CD4-positive, alpha-beta T cell (primary cell): ENCODE data around the gene OCA2. TPM values are rescaled to one million over a fixed set of nuclear protein-coding genes. Genes with fewer than 3 reads are reported as not detected.

ENCODE experiments used
- ATAC-seq: fragments of 200-7000 bp; cut with Tn5 transposase; one replicate; pipeline ENCODE4 v1.10.0; 2022; ENCODE audit warnings: mild to moderate bottlenecking; ENCODE audit not compliant: poor library complexity
- CTCF ChIA-PET: fragments of 350-600 bp; sonication (Branson Sonifier 250); formaldehyde crosslinking; loops from one replicate; lab custom pipeline; 2021; ENCODE audit warnings: antibody characterized with exemption, inconsistent platforms; lab: Charles Lee
- POLR2A ChIA-PET: fragments of 350-600 bp; sonication (Branson Sonifier 250); formaldehyde crosslinking; loops from one replicate; lab custom pipeline; 2021; ENCODE audit warnings: antibody characterized with exemption, inconsistent platforms; lab: Charles Lee
- DNase-seq, 14 experiments: peaks; one replicate each; pipeline ENCODE4 v3.0.0-alpha.2; 2013 to 2020; ENCODE audit warnings: mixed read lengths in 2 of 14
- H3K27ac ChIP-seq, 2 donors: one replicate each; pipeline versions ENCODE4 v1.5.1 to v1.7.0; 2013; ENCODE audit warnings: low read length in 2 of 2, low read depth in 1 of 2, mild to moderate bottlenecking in 1 of 2
- H3K27me3 ChIP-seq, 2 experiments: 1 replicate in 1 of 2; 2 replicates in 1 of 2; pipeline versions ENCODE4 v1.6.1 to v1.7.0; 2013; ENCODE audit warnings: low read length in 2 of 2, control low read depth in 1 of 2, mild to moderate bottlenecking in 1 of 2, moderate library complexity in 1 of 2; ENCODE audit not compliant: insufficient read depth in 2 of 2, control insufficient read depth in 1 of 2
- H3K36me3 ChIP-seq: one replicate; pipeline ENCODE4 v1.6.1; 2013; ENCODE audit warnings: low read length, control low read depth; ENCODE audit not compliant: insufficient read depth
- H3K4me1 ChIP-seq: one replicate; pipeline ENCODE4 v1.6.1; 2013; ENCODE audit warnings: low read length, control low read depth; ENCODE audit not compliant: insufficient read depth
- H3K4me3 ChIP-seq: one replicate; pipeline ENCODE4 v1.5.1; 2013; ENCODE audit warnings: mild to moderate bottlenecking, low read length, moderate library complexity
- H3K9me3 ChIP-seq, 2 experiments: 1 replicate in 1 of 2; 2 replicates in 1 of 2; pipeline versions ENCODE4 v1.6.1 to v1.7.0; 2013; ENCODE audit warnings: low read length in 2 of 2, mild to moderate bottlenecking in 2 of 2, control low read depth in 1 of 2, moderate library complexity in 1 of 2; ENCODE audit not compliant: control insufficient read depth in 1 of 2, insufficient read depth in 1 of 2
- H3K27ac Mint-ChIP-seq: one replicate; pipeline ENCODE4 v1.8.0; 2020; ENCODE audit warnings: mixed read lengths
- H3K27me3 Mint-ChIP-seq: one replicate; pipeline ENCODE4 v1.8.0; 2021; ENCODE audit warnings: mixed read lengths
- H3K36me3 Mint-ChIP-seq: one replicate; pipeline ENCODE4 v1.8.0; 2021; ENCODE audit warnings: low read depth, mixed read lengths
- H3K4me1 Mint-ChIP-seq: one replicate; pipeline ENCODE4 v1.8.0; 2021; ENCODE audit warnings: low read depth, mixed read lengths
- H3K4me3 Mint-ChIP-seq: one replicate; pipeline ENCODE4 v1.8.0; 2020; ENCODE audit warnings: mild to moderate bottlenecking, mixed read lengths
- H3K9me3 Mint-ChIP-seq: one replicate; pipeline ENCODE4 v1.8.0; 2020; ENCODE audit warnings: mixed read lengths
- CTCF ChIP-seq: fragments of 200-600 bp; IDR thresholded peaks from one replicate; pipeline ENCODE4 v1.8.0; 2022; ENCODE audit warnings: antibody characterized with exemption, mild to moderate bottlenecking
- intact Hi-C, 2 experiments: fragments of 100-400 bp; cut with DNase I in 1 of 2; cut with micrococcal nuclease in 1 of 2; formaldehyde crosslinking; loops; one replicate each; pipeline versions ENCODE4 v1.15.1 to v1.9.0; 2023 to 2025; cut with DNase I, micrococcal nuclease
- total RNA-seq, 174 experiments: library from RNA in 2 of 174; stranded (reverse) in 2 of 174; gene quantifications; one replicate each; pipeline ENCODE4 v1.2.3 and lab custom pipeline; 2021 to 2026

OCA2 gene
- total RNA-seq, 2 experiments from 2014 or later, result not detected

- Histone ChIP-seq H3K36me3 (no peaks in the 10 kb centered on the region), H3K4me1 (no peaks in the 10 kb centered on the region), H3K27me3 (no peaks in the 10 kb centered on the region), H3K9me3 (peaks cover 0 to 24% of the 10 kb centered on the region in 2 experiments), H3K4me3 (no peak overlapping the region), H3K27ac (no peak overlapping the region)
- no peak for ATAC-seq
- CTCF ChIA-PET, result no interaction called here
- POLR2A ChIA-PET, result no interaction called here
- Mint-ChIP-seq H3K36me3 (no peaks in the 10 kb centered on the region), H3K27me3 (peaks cover 8% of the 10 kb centered on the region), H3K9me3 (peaks cover 4% of the 10 kb centered on the region), H3K4me1 (no peaks in the 10 kb centered on the region), H3K4me3 (no peak overlapping the region), H3K27ac (no peak overlapping the region)
- intact Hi-C loops, result no loop called here
- DNase-seq, result no peak
- TF ChIP-seq CTCF, result no peak
These were observed 97.5 kb downstream of the OCA2 start for GRCh38 chr15:28001641-28002040.

GRCh38 chr15:27993996-27994780, 104.9 kb downstream of the OCA2 start:
- ChIA-PET POLR2A (no interaction called here), CTCF (no interaction called here)
- H3K27ac Mint-ChIP-seq, result no peak overlapping the region

DNA sequence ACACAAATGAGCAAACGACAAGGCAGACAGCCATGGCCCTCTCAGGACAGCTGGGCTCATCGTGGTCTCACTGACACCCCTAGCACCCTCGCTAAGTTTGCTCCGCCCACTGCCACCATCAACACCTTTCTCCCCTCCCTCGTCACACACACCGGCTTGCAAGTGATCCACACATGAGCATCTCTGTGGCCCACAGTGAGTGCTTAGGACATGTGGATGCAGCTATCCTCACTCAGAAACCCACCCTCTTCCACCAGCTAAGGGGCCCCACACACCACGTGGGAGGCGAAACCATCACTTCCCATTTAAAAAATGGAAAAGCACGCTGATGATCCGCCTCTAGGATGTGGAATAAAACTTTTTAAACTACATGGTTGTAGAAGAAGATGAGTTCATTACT, 105.6 kb downstream of the OCA2 start:
- DNase-seq (no peak), ATAC-seq (no peak)
- TF ChIP-seq CTCF, result no peak
- Histone ChIP-seq H3K27me3 (no peaks in the 10 kb centered on the region), H3K4me1 (no peaks in the 10 kb centered on the region), H3K9me3 (peaks cover 0 to 13% of the 10 kb centered on the region in 2 experiments), H3K36me3 (no peaks in the 10 kb centered on the region), H3K4me3 (no peak overlapping the region), H3K27ac (no peak overlapping the region)
- Mint-ChIP-seq H3K4me1 (no peaks in the 10 kb centered on the region), H3K27ac (no peak overlapping the region), H3K9me3 (peaks cover 8% of the 10 kb centered on the region), H3K4me3 (no peak overlapping the region), H3K27me3 (peaks cover 13% of the 10 kb centered on the region), H3K36me3 (no peaks in the 10 kb centered on the region)
- intact Hi-C loops, result no loop called here
- CTCF ChIA-PET, result no interaction called here
- POLR2A ChIA-PET, result no interaction called here

More at GRCh38 chr15:27993996-27994780, 104.9 kb downstream of the OCA2 start:
- DNase-seq (no peak), ATAC-seq (no peak)
- intact Hi-C loops, result no loop called here
- H3K36me3 ChIP-seq, result no peaks in the 10 kb centered on the region
- no peak overlapping the region for H3K4me3 ChIP-seq
- H3K9me3 ChIP-seq, result peaks cover 0 to 13% of the 10 kb centered on the region in 2 experiments
- Mint-ChIP-seq H3K36me3 (no peaks in the 10 kb centered on the region), H3K9me3 (peaks cover 8% of the 10 kb centered on the region), H3K4me1 (no peaks in the 10 kb centered on the region), H3K27me3 (peaks cover 12% of the 10 kb centered on the region), H3K4me3 (no peak overlapping the region)
- H3K4me1 ChIP-seq, result no peaks in the 10 kb centered on the region
- no peaks in the 10 kb centered on the region for H3K27me3 ChIP-seq
- no peak overlapping the region for H3K27ac ChIP-seq
- TF ChIP-seq CTCF, result no peak
